Glomerular visceral epithelial cell (primary cell): ENCODE measurements around the gene STRN.
"Not testable (repeated sequence)": the region's sequence is repeated elsewhere in the genome, so short reads cannot be mapped to it uniquely, and the experiment has no call there.

ENCODE experiments used
- DNase-seq: peaks from one replicate; pipeline ENCODE4 v3.0.0-alpha.2; 2016; ENCODE audit errors: extremely low spot score

STRN gene

DNA sequence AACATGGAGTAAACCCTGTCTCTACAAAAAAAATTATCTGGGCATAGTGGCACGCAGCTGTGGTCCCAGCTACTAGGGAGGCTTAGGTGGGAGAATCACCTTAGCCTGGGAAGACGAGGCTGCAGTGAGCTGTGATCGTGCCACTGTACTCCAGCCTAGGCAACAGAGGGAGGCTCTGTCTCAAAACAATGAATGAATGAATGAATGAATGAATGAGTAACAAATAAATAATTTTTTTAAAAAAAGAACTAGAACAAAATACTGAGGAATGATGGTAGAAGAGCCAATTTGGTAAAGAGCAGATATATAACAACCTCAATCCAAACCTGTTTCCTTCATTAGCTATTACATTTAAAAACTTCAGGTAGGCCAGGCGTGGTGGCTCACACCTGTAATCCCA is 60.1 kb downstream of the STRN start:
- DNase-seq, result no peak

DNA sequence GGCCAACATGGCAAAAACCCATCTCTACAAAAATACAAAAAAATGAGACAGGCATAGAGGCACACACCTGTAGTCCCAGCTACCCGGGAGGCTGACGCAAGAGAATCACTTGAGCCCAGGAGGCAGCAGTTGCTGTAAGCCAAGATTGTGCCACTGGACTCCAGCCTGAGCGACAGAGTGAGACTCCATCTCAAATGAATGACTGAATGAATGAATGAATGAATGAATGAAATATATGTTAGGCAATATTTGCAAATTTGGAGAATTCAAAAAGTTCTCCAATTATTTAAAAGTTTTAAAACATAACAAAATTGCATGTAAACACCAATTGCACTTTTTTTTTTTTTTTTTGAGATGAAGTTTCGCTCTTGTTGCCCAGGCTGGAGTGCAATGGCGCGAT is 61.7 kb downstream of the STRN start:
- DNase-seq, result no peak

DNA sequence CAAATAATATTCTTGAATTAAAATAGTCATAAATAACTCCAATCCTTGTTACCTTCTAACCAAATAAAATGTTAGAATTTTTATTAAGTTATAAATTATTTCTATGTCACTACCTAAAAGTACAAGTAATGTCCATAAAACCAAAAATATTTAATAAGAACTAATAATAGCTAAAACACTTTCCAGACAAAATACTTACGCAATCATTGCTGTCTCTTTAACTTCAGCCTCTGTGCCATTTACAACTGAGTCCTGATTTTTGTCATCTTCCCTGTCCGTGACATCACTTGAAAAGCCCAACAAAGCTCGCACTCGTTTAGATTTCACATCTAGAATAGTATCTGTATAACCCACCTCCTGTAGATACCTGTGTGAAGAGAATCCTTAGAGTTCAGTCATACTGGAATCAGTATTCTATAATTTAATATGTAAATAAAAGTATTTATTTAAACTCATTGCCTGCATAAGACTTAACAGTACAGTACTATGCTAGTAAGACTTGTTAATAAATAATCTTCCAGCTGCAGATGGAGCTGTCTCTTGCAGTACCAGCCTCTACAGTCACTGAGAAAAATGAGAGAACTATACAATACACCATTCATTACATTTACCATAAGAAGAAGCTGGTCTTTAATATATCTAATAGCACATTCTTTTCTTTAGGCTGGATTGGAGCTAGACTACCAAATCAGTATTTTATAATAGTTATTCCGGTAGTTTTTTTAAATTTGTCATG is 63.8 kb downstream of the STRN start:
- no peak for DNase-seq

DNA sequence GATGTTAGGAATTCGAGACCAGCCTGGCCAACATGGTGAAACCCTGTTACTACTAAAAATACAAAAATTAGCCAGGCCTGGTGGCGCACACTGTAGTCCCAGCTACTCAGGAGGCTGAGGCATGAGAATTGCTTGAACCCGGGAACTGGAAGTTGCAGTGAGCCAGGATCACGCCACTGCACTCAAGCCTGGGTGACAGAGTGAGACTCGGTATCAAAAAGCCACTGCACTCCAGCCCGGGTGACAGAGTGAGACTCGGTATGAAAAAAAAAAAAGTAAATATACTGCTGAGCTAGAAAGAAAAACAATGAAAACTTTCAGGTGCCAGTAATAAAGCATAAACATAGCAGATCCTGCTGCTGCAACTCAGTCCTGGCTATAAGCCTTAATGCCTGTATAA is 73.5 kb downstream of the STRN start:
- no peak for DNase-seq

DNA sequence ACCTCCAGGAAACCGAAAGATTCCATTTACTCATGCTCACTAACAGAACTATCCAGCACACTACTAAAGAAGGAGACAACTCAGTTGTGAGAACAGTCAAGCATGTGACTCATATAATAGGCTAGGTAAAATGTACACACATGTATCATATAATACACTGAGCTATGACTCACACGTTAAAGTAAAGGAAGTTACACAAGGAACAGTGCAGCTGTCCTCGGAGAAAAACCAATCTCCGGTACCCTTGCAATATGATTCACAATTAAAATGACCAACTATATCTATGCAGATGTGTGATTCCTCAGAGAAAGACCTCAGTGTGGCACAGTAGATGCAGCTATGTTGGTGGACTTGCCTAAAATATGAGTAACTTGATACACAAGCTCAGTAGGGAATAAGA is 76.5 kb downstream of the STRN start:
- peak; percentile 74 for DNase-seq

DNA sequence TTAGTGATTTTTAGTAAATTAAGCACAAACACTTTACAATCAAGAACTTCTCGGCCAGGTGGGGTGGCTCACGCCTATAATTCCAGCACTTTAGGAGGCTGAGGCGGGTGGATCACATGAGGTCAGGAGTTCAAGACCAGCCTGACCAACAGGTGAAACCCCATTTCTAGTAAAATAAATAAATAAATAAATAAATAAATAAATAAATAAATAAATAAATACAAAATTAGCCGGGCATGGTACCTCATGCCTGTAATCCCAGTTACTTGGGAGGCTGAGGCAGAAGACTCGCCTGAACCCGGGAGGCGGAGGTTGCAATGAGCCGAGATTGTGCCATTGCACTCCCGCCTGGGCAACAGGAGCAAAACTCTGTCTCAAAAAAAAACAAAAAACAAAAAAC is 79.2 kb downstream of the STRN start:
- DNase-seq, result not testable (repeated sequence)

DNA sequence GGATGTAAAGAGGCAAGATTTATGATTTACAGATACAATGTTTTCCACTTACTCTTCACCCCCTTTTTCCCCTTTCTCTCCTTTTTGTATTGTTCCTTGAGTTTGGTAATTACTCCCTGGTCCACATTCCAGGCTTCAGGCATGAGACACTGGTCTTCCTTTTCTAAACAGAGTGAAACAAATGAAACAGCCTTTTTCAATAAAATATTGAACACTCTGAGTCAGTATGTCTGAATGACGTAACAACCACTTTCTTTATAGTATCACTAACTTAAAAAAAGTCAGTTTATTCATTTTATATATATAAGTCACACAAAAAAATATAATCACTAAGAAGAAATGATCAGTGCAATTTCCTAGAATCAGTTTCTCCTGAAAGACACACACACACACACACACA is 79.7 kb downstream of the STRN start:
- no peak for DNase-seq

DNA sequence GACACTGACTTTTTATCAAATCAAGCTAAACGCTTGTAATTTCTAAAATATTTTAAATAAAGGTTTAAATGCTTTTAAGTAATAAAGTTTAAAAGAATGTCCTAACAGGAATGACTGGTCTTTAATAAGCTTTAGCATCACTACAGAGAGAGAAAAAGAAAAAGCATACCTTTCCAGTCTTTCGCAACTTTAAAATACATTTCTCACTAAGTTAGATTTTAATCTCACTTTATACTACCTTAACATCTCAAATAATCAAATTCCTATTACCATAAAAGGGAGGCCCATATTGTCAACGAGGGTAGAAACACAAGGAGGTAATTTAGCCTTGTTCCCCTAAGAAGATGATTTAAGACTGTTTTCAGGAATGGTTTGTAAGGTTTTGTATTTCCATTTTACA is 80.7 kb downstream of the STRN start:
- DNase-seq, result no peak

DNA sequence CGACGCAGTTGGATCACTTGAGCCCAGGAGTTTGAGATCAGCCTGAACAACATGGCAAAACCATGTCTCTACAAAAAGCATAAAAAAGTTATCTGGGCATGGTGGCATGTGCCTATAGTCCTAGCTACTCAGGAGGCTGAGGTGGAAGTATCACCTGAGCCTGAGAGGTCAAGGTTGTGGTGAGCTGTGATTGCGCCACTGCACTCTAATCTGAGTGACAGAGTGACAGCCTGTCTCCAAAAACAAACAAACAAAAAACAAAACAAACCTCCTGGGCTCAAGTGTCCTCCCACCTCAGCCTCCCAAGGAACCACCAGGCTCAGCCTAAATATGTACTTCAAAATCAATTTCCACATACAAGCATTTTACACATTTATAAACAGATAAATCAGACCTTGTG is 83.8 kb downstream of the STRN start:
- DNase-seq, result no peak

DNA sequence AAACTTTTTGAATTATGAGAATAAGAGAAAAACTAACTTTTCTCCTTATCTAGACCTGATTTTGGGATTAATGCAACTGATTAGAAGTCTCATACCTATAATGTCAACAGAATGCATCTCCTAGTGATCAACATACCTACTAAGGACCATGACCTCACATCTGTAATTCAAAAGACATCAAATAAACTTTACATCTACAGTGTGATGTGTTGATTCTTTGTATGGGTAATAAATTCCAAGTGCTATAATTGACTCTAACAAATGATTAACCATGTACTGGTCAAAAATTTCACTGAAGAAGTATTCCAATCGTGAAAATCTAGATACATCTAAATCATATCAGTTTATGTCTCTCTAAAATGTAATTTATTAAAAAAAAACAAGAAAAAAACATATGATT is 84.5 kb downstream of the STRN start:
- DNase-seq, result no peak

DNA sequence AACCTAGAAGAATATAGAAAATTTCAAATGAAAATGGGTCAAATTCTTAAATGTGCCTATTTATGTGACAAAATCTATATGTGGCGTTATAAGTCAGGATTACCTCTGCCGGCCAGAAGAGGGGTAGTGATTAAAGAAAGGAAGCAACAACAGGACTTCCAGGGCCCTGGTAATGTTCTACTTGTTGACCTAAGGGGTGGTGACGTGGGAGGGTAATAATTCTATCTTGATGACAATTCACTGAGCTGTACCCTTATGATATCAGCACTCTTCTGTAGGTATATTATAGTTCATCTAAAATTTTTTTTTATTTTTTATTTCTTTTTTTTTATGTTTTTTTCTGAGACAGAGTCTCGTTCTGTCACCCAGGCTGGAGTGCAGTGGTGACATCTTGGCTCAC is 87.9 kb downstream of the STRN start:
- DNase-seq, result no peak

DNA sequence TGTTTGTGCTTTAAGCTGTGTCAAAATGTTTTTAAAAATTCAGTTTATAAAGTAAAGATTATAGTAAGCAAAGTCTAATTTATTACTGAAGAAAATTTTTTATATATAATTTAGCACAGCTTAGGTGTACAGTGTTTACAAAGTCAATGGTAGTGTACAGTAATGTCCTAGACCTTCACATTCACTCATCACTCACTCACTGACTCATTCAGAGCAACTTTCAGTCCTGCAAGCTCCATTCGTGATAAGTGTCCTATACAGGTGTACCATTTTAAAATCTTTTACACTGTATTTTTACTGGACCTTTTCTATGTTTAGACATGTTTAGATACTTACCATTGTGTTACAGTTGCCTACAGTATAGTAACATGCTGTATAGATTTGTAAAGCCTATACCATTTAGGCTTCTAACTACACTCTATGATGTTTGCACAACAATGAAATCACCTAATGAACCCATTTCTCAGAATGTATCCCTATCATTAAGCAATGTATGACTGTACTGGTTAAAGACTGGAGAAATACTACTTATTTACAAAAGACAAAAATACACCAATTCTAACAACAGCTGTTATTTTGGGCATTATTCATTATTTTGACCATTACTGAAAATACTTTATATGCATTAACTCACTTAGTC is 95.1 kb downstream of the STRN start:
- DNase-seq, result no peak

DNA sequence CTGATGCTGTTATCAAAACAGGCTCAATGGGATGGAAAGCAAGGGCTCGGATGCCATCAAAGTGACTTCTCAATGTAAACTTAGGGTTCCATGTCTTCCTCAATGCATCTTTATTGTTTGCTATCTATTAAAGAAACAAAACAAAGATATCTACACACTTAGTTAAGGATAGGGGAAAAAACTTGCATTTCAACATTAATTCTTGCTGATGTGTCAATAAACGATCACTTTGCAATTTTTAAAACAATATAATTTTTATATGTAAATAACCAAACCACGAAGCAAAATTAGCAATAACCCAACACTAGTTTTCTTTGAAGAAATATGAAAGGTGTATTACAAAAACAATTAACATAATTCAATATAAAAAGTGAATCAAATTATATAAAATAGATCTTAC is 96.7 kb downstream of the STRN start:
- DNase-seq, result no peak

DNA sequence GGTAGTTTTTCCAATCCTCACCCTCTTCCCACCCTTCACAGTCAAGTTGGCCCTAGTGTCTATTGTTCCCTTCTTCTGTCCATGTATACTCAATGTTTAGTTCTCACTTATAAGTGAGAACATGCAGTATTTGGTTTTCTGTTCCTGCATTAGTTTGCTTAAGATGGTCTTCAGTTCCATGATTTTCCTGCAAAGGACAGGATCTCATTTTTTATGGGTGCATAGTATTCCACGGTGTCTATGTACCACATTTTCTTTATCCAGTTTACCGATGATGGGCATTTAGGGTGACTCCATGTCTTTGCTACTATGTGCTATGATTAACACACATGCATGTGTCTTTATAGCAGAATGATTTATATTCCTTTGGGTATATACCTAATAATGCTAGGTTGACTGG is 104.4 kb downstream of the STRN start:
- no peak for DNase-seq

DNA sequence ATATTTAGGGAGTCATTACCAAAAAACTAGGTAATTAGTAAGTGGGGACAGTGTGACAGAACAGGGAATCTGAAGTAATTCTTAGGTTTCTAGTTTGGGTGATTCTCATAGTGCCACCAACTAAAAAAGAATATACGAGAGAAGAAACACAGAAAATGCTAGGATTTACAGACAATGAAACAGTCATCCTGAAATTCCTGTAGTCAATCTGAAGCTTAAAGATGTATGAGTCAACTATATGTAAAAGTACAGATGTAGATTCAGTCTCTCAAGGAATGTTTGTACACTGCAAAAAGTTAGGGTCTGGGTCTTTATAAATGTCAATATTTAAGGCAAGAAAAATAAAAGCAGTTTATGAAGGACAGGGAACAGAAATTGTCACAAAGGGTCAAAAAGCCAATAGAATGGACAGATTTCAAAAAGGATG is 107.0 kb downstream of the STRN start:
- no peak for DNase-seq

DNA sequence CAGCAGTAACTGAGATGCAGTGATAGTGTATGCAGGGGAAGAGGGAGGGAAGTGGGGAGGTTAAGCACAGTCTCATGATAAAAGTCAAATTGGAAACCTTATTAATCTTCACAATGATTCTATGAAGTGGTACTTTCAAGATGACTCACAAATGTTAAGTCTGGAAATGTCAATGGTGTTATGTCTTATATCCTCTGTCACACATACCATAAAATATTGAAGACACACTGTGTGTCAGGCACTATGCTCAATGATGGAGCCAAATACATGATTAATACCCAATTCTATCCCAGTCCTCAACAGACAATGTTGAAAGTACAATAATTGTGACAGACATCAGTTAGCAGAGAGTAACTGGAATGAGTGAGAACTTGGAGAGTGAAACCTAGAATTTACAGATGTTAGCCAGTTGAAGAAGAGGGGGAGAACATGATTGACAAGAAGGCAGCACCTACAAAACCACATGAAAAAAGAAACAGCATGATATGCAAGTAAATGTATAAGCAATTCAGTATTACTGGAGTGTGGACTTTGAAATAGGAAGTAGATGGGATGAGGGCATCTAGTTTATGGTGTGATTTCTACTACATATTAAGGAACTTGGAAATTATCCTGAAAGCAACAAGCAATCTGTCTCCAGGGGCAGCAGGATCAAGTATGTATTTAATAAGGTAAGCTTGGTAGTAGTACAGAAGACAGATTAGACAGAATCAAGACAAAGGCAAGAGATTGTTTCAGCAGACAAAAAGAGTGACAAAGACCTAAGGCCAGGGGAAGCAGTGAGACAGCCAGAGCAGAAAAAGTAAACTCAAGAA is 107.6 kb downstream of the STRN start:
- peak; percentile 0 for DNase-seq

DNA sequence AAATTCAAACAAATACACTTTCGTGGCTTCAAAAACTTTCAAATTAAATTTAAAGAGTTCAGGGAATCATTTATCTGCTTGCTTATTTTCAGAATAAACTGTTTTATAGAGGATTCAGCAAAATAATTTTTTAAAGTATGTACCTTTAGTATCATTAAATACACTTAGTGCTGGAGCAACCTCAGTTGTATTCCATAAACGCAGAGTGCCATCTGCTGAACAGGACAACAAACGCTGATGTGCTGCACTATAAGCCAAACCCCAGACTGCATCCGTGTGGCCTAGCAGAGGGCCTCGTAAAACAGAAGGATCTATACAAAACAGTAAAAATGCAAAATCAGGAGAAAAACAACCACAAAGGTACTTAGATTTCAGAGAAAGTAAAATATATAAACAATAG is 108.6 kb downstream of the STRN start:
- no peak for DNase-seq

DNA sequence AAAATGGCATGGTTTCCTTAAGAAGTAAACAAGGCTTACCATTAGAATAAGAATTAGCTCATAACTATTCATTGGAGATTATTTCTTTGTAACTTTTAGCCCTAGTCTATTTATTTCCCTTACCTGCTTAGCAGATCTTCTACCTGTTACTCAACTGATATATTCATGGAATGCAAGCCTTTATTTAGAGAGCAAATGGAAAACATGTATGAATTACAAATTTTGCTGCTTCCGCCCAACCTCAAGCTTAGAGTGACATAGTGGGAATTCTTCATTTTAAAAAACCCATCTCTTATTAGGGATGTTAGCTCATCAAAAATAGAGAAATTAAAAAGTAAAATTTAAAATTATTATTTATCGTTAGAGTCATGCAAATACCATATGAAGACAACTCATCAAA is 110.9 kb downstream of the STRN start:
- no peak for DNase-seq

DNA sequence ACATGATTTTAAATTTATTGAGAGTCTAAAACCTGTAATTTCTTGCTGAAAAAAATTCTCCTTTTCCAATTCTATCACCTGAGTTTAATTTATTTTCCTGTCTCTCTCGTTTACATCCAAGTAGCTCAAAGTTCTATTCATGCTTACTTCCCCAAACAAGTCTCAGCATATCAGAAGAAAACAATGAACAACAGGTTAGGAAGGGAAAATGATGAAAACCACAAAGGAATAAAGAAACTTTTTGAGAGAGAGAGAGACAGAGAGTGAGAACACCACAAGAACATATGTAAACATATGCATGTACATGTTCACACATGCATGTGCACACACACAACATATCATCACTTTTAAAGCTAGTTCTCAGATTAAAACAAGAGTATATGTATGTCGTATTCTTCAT is 112.1 kb downstream of the STRN start:
- DNase-seq, result no peak

DNA sequence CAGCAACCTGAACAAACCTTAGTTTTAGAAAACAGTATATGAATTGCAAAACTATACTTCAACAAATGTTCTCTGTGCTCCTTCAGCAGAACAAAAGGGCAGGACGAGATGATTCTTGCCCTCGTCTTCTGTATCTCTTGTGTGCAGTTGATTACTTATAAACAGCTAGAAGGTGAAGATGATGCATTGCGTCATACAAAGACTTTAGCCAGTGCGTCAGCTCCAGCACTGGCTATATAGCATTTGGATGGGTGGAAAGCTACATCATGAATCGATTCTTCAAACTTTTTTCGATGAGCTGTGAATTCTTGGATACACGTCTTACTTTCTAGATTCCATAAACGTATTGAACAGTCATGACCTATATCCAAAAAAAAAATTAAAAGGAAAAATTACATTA is 117.1 kb downstream of the STRN start:
- DNase-seq, result no peak

DNA sequence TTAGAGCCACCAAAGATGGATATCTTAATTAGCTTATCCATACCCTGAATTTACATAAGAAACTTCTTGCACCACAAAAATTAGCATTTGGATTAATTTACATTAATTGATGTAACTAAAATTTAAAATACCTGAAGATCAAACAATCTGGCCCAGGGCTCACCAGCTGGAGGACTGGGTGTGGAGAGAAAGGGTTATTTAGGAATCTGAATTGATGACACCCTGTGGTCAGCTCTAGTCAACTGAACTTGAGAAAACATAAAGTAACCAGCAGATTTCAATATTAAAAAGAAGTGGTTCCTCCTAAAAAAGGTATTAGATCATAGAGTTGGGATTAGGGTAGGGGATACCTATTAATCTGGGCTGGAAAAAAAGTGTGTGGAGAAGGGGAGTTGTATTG is 122.5 kb downstream of the STRN start:
- DNase-seq, result no peak

DNA sequence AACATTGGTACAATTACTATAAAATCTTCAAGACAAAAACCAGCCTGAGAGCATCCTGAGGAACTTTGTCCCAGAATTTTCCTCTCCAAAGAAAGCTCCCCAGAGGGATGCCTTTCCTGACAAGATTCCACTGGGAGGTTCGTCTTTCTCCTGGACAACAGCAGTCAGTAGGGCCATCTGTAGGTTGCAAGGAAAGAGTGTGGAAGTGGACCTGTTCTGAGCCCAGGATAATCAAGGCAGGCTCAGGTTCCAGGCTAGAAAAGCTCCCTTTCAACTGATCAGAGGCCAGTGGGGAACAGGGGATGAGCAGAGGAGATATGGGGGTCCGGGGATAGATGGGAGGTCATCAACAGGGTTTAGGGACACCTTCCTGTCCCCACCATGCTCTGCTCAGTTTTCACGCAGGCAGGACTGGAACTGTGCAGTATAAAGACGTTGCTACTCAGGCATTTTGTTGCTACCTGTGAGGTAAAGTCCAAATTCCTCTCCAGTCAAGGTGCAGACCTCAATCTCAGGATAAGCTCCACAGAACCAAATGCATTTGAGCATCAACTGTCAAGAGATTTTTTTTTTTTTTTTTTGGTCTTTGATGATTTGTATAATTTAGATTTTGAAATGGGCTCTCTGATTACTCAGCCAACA is 126.2 kb downstream of the STRN start:
- no peak for DNase-seq
